SJSA1 (cell line): Measurements from ENCODE around the gene NAPEPLD. TPM values are rescaled to one million over a fixed set of nuclear protein-coding genes. Genes with fewer than 3 reads are reported as not detected.
"Not testable (repeated sequence)": the region's sequence is repeated elsewhere in the genome, so short reads cannot be mapped to it uniquely, and the experiment has no call there.

Source experiments
- DNase-seq, 2 experiments: peaks; one replicate each; pipeline ENCODE4 v3.0.0-alpha.2; 2015 to 2020; ENCODE audit warnings: low spot score in 2 of 2, low read depth in 1 of 2
- H3K27ac ChIP-seq: fragments of 250-450 bp; sonication (Bioruptor Pico); 2 replicates; pipeline ENCODE4 v1.5.1; 2020; ENCODE audit warnings: mild to moderate bottlenecking, moderate library complexity
- H3K27me3 ChIP-seq: fragments of 250-450 bp; sonication (Bioruptor Pico); replicated peaks from 2 replicates; pipeline ENCODE4 v1.5.1; 2020; ENCODE audit warnings: mild to moderate bottlenecking, moderate library complexity
- H3K36me3 ChIP-seq: fragments of 250-450 bp; sonication (Bioruptor Pico); 2 replicates; pipeline ENCODE4 v1.5.1; 2020; ENCODE audit warnings: mild to moderate bottlenecking
- H3K4me1 ChIP-seq: fragments of 250-450 bp; sonication (Bioruptor Pico); replicated peaks from 2 replicates; pipeline ENCODE4 v1.6.1; 2021; ENCODE audit warnings: mild to moderate bottlenecking
- H3K4me3 ChIP-seq: fragments of 250-450 bp; sonication (Bioruptor Pico); 2 replicates; pipeline ENCODE4 v1.5.1; 2020; ENCODE audit warnings: mild to moderate bottlenecking
- H3K9me3 ChIP-seq: fragments of 250-450 bp; sonication (Bioruptor Pico); replicated peaks from 2 replicates; pipeline ENCODE4 v1.5.1; 2020; ENCODE audit warnings: mild to moderate bottlenecking
- total RNA-seq: library from RNA; depleted of rRNA; stranded (reverse); fragments of >200 nt; shearing (Covaris generic); gene quantifications from 2 replicates; pipeline ENCODE4 v1.2.3, GENCODE V29; 2014

Gene NAPEPLD
- total RNA-seq, 1 experiment from 2014 or later = 3.7 TPM

DNA sequence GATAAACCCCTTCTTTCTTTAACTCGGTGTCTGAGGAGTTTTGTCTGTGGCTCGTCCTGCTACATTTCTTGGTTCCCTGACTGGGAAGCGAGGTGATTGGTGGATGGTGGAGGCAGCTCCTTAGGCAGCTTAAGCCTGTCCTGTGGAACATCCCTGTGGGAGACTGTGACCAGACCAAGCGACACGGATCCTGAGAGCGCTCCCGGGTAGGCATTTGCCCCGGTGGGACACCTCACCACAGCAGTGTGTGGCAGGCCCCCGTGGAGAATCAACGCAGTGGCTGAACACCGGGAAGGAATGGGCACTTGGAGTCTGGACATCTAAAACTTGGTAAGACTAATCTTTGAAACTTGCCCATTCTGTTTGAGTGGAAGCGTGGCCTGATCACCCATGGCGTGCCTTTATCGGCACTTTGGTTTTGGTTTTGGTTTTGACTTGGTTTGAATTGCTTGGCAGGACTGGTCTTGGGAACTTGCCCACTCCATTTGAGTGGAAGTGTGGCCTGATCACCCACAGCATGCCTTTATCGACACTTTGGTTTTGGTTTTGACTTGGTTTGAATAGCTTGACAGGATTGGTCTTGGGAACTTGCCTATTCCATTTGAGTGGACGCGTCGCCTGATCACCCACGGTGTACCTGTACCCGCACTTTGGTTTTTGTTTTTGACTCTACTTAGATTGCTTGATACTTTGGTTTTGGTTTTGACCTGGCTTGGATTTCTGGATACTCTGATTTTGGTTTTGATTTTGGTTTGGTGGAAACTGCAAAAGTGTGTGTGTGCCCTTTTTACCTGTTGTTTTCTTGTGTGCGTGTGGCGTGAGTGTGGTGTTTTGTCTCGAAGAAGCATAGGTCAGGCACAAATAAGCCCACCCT lies 4.1 kb upstream of the NAPEPLD start:
- not testable (repeated sequence) for H3K9me3 ChIP-seq, H3K36me3 ChIP-seq, H3K27me3 ChIP-seq, DNase-seq, H3K27ac ChIP-seq, H3K4me3 ChIP-seq, H3K4me1 ChIP-seq

DNA sequence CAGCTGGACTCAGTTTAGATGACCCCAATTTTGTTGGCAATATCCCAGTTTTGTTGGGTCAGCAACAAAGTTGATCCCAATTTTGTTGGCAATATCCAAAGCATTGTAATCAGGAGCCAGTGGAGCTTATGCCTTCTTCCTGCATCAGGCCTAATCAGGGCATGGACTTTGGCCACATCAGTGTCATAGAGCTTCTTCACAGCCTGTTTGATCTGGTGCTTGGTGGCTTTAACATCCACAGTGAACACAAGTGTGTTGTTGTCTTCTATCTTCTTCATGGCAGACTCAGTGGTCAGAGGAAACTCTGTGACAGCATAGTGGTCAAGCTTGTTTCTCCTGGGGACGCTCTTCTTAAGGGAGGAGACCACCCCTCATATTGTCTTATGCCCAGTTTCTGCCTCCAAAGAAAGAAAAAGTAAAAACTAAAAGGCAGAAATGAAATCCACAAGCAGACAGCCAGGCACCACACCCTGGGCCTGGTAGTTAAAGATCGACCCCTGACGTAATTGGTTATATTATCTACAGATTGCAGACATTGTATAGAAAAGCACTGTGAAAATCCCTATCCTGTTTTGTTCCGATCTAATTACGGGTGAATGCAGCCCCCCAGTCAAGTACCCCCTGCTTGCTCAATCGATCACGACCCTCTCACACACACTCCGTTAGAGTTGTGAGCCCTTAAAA lies 3.2 kb upstream of the NAPEPLD start:
- not testable (repeated sequence) for H3K9me3 ChIP-seq, H3K27ac ChIP-seq, H3K4me3 ChIP-seq, DNase-seq, H3K27me3 ChIP-seq, H3K4me1 ChIP-seq, H3K36me3 ChIP-seq

DNA sequence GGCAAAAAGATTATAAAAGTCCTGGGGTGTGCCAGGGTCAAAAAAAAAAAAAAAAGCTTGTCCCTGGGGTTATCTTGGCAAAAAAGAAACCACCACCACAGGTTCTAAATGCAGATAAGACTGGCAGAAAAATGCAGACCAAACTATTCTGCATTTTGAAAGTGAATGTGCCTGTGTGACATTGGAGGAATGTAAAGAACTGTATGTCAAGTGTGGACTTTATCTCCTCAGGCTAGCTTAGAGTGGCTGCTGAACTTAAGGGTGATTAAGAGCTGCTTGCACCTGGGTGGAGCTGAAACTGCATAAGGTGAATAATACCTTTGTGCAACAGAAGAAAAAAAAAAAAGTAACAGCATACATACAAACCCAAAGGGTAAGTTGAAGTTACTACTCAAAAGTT lies 1.3 kb upstream of the NAPEPLD start:
- Histone ChIP-seq H3K9me3 (0 out of 2 replicates have a peak, but pooled peaks cover 3% of the 10 kb centered on the region), H3K36me3 (no peaks in the 10 kb centered on the region), H3K4me1 (peaks cover 9% of the 10 kb centered on the region), H3K27me3 (no peaks in the 10 kb centered on the region), H3K4me3 (no peak overlapping the region), H3K27ac (no peak overlapping the region)
- DNase-seq = no peak

DNA sequence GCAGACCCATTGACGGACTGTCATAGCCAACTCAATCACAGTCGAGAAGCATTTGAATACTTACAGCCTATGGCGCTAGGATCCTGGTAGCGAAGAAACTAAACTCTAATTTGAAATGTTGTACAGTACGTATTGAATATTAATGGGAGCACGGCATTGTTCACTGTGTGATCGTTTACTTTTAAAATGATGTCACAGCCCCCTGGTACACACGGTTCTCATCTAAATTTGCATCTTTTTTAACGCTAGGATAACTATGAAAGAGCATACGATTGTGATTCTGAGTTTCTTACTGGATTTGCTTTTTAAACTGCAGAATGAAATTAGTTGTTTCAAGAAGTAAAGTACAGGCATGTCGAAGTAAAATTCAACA lies 895 bp upstream of the NAPEPLD start:
- no peak for DNase-seq
- H3K9me3 ChIP-seq = 0 out of 2 replicates have a peak, but pooled peaks cover 3% of the 10 kb centered on the region
- peaks cover 9% of the 10 kb centered on the region for H3K4me1 ChIP-seq
- H3K36me3 ChIP-seq = no peaks in the 10 kb centered on the region
- peak overlapping the region; percentile 92; the same call in 1 of the 2 replicates for H3K27ac ChIP-seq
- H3K27me3 ChIP-seq = no peaks in the 10 kb centered on the region
- peak overlapping the region; percentile 56 for H3K4me3 ChIP-seq

DNA sequence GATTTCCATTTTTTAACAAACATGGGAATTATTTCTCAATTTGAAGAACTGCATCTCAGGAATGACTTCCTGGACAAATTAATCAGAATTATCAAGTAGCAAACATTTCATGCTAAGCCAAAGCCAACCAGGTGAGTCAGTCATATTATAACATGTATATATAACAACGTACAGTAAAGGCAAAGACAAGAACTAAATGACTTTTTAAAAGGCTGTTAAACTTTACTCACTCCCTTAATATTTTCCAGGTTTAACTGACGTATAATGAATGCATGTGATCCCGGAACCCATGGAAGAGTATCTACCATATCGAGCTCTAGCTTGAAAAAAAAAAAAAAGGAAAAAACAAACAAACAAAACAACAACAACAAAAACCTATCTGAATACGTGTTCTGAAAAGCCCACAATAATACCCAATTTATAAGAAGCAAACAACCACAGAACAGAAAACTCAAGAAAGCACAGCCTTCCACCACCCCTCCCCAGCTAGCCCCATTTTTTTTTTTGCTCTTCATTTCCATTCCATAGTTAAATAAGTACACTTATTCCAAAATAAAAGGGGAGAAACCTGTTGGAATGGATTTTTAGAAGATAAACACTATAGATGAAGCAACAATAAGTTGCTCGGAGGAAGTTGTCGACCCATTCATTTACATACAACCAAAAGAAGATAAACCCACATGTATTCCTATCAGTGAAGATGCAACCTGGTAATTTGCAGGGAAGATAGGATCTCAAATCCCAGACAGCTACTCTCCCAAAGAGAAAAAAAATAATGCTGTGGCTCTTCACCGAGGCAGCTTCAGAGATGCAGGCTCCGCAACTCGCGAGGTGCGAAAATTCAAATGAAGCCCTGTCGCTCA lies 537 bp downstream of the NAPEPLD start:
- no peak overlapping the region; the same call in 1 of the 2 replicates for H3K27ac ChIP-seq
- peaks cover 9% of the 10 kb centered on the region for H3K4me1 ChIP-seq
- H3K36me3 ChIP-seq = no peaks in the 10 kb centered on the region
- 0 out of 2 replicates have a peak, but pooled peaks cover 3% of the 10 kb centered on the region for H3K9me3 ChIP-seq
- H3K27me3 ChIP-seq = no peaks in the 10 kb centered on the region
- peak in 1 of 2 experiments; percentile 9 for DNase-seq
- peak overlapping the region; percentile 56 for H3K4me3 ChIP-seq

DNA sequence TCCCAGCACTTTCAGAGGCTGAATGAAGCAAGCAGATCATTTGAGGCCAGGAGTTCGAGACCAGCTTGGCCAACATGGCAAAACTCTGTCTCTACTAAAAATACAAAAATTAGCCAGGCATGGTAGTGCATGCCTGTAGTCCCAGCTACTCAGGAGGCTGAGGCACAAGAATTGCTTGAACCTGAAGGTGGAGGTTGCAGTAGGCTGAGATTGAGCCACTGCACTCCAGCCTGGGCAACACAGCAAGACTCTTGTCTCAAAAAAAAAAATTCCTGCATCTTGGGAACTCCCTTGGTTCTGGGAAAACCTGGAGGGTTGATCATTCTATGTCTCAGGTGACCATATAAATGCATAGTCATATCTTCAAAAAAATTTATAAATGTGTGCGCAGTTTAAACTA lies 4.1 kb downstream of the NAPEPLD start:
- not testable (repeated sequence) for H3K27ac ChIP-seq, DNase-seq, H3K9me3 ChIP-seq, H3K4me1 ChIP-seq, H3K4me3 ChIP-seq, H3K27me3 ChIP-seq, H3K36me3 ChIP-seq

DNA sequence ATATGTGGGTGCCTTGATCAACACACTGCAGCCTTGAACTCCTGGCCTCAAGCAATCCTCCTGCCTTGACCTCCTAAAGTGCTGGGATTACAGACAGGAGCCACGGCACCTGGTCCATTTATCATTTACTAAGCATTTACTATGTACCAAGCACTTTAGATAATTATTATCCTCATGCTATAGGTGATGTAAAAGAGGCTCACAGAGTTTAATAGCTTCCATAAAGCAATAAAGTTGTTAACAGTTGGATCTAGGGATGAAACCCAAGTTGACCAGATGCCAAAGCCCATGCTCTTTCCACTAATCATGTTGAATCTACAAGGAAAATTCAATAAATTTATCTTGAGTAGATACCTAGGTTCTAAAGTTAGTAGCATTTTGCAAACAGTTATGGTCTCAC lies 5.0 kb downstream of the NAPEPLD start:
- no peak overlapping the region for H3K27ac ChIP-seq
- H3K27me3 ChIP-seq = no peaks in the 10 kb centered on the region
- H3K4me3 ChIP-seq = no peak overlapping the region
- H3K9me3 ChIP-seq = no peaks in the 10 kb centered on the region
- H3K36me3 ChIP-seq = no peaks in the 10 kb centered on the region
- no peak for DNase-seq
- H3K4me1 ChIP-seq = peaks cover 3% of the 10 kb centered on the region; the same call in 1 of the 2 replicates

DNA sequence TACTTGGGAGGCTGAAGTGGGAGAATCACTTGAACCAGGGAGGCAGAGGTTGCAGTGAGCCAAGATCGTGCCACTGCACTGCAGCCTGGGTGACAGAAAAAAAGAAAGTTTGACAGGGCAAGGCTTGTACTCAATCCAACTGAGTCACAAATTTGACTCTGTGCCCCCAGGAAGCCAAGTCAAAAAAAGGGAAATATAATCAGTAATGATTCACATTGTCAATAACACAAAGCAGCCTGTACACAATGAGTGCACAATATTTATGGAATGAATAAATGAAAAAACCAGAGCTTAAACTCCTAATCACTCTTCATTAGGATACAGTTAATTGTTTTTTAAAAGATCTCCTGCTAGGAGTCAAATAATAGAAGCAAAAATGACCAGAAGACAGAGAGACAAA lies 6.4 kb downstream of the NAPEPLD start:
- H3K27me3 ChIP-seq = no peaks in the 10 kb centered on the region
- no peak overlapping the region for H3K4me3 ChIP-seq
- no peaks in the 10 kb centered on the region; the same call in 1 of the 2 replicates for H3K4me1 ChIP-seq
- H3K27ac ChIP-seq = no peak overlapping the region
- no peaks in the 10 kb centered on the region for H3K9me3 ChIP-seq
- H3K36me3 ChIP-seq = no peaks in the 10 kb centered on the region
- no peak for DNase-seq

DNA sequence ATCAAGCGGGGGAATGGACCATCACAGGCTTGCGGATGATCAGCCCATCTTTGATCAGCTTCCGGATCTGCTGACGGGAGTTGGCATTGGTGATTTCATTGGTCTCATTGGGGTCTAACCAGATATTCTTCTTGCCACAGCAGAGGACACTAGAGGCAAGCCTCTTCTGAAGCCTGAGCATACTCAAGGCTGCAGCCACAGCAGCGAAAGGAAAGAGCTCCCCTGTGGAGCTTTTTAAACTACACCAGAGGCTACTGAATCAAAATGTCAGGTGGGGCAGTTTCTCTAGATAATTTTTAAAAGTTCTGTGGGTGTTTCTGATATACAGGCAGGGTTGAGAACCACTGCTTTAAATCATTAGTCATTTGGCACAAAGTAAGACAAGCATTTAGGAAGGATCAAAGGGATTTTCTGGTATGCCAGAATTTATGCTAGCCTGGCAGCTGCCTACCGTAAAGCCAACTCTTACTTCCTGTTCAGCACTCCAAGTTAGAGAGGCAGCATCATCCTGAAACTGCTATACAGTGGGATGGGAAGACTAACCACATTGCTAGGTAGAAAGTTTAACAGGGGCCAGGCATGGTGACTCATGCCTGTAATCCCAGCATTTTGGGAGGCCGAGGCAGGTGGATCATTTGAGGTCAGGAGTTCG lies 7.0 kb downstream of the NAPEPLD start:
- Histone ChIP-seq H3K36me3 (no peaks in the 10 kb centered on the region), H3K27me3 (no peaks in the 10 kb centered on the region), H3K27ac (no peak overlapping the region), H3K4me3 (no peak overlapping the region), H3K9me3 (no peaks in the 10 kb centered on the region), H3K4me1 (no peaks in the 10 kb centered on the region; the same call in 1 of the 2 replicates)
- no peak for DNase-seq

DNA sequence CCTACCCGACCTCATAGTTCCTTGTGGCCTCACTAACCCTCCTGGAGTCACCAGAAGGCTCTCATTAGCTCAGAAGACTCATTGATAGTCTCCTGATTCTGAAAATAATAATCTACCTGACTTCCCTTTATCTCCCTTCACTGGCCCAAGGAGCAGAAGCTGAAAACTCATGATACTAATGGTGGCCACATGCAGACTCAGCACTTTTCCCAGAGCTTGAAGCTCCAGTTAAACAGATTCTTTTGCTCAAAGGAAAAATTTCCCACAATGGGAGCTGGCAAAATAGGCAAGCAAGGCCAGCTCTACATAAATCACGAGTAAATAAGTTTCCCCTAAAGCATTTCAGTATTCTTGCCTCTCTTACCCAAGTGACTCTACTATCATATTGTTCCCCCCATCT lies 8.2 kb downstream of the NAPEPLD start:
- Histone ChIP-seq H3K4me3 (no peak overlapping the region), H3K9me3 (no peaks in the 10 kb centered on the region), H3K36me3 (no peaks in the 10 kb centered on the region), H3K4me1 (peaks cover 3% of the 10 kb centered on the region; the same call in 1 of the 2 replicates), H3K27ac (no peak overlapping the region), H3K27me3 (no peaks in the 10 kb centered on the region)
- DNase-seq = no peak

DNA sequence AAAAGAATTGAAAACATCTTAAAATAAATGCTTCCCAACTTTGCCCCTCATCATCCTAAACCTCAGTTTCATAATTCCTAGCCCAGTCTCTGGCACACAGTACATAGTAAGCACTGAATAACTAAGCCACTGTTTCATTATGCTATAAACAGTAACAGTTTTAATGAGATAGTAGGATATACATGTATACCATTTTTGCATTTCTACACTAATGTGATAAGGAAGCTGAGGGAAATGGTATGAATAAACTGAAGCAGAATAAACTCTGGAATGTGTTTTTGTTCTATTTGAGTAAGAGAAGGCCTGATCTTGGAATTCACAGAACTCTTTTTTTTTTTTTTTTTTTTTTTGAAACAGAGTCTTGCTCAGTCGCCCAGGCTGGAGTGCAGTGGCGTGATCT lies 8.8 kb downstream of the NAPEPLD start:
- peaks cover 7% of the 10 kb centered on the region for H3K4me1 ChIP-seq
- H3K27me3 ChIP-seq = no peaks in the 10 kb centered on the region
- no peaks in the 10 kb centered on the region for H3K36me3 ChIP-seq
- DNase-seq = no peak
- no peaks in the 10 kb centered on the region for H3K9me3 ChIP-seq
- no peak overlapping the region for H3K4me3 ChIP-seq
- H3K27ac ChIP-seq = no peak overlapping the region

DNA sequence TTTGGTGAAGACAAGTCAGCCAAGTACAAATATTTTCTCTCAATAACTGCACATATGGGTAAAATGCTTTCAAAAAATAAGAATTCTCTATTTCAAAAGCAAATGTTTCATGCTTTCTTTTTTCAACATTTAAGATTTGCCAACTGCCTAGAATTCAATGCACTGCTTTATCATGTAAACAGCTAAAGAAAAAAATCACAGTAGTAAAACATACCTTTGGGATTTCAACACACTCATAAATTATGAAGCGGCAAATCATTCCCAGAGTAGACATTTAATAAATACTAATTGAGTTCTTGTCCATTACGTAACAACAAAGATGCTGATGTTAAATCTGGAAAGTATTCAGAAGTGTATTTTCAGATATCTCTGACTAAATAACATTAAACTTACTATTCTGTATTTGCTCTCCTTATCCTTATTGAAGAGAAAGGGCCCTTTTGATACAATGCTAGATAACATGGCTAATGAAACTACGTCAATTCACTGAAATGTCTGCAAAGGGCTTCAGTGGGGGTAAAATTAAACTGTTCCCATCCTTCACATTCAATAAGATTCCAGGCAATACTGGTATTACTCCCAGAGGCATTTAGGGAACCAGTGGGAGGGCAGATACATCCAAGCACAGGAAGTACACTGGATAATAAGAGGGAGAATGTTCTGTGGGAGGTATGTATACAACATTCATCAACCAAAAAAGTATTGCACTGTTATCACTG lies 13.9 kb downstream of the NAPEPLD start:
- H3K27ac ChIP-seq = peak overlapping the region; percentile 36; the same call in 1 of the 2 replicates
- no peaks in the 10 kb centered on the region for H3K9me3 ChIP-seq
- no peaks in the 10 kb centered on the region for H3K36me3 ChIP-seq
- peaks cover 12% of the 10 kb centered on the region for H3K4me1 ChIP-seq
- no peak overlapping the region for H3K4me3 ChIP-seq
- peak in 1 of 2 experiments; percentile 38 for DNase-seq
- no peaks in the 10 kb centered on the region for H3K27me3 ChIP-seq
